GM12891 (cell line): ENCODE measurements around the gene GCFC2.
A peak's percentile ranks its signal among the peaks of the same experiment; 100 is the strongest.

Experiments used
- DNase-seq: peaks from one replicate; pipeline ENCODE4 v3.0.0; 2011; ENCODE audit warnings: low spot score; ENCODE audit not compliant: insufficient read length
- FAIRE-seq: peaks from 2 replicates; lab custom pipeline; 2011; peaks lifted over from hg19 to GRCh38; lab: Jason Lieb, UNC
- PAX5 ChIP-seq: IDR thresholded peaks from 2 replicates; pipeline ENCODE4 v1.6.1; 2011; ENCODE audit warnings: low read length, moderate library complexity, mild to moderate bottlenecking; ENCODE audit not compliant: insufficient read depth, severe bottlenecking
- POLR2A ChIP-seq: IDR thresholded peaks from 2 replicates; pipeline ENCODE4 v1.6.1; 2011; ENCODE audit warnings: low read depth, low read length, control low read depth
- POLR2AphosphoS5 ChIP-seq: IDR thresholded peaks from 2 replicates; pipeline ENCODE4 v1.6.1; 2011; ENCODE audit warnings: low read depth, low read length, control low read depth
- POU2F2 ChIP-seq: IDR thresholded peaks from 2 replicates; pipeline ENCODE4 v1.6.1; 2011; ENCODE audit warnings: low read depth, mild to moderate bottlenecking, control low read depth, low read length, moderate library complexity
- SPI1 ChIP-seq: IDR thresholded peaks from 2 replicates; pipeline ENCODE4 v1.6.1; 2011; ENCODE audit warnings: low read depth, low read length, control low read depth
- TAF1 ChIP-seq: IDR thresholded peaks from 2 replicates; pipeline ENCODE4 v1.6.1; 2011; ENCODE audit warnings: low read depth, low read length, control low read depth

Gene GCFC2

DNA sequence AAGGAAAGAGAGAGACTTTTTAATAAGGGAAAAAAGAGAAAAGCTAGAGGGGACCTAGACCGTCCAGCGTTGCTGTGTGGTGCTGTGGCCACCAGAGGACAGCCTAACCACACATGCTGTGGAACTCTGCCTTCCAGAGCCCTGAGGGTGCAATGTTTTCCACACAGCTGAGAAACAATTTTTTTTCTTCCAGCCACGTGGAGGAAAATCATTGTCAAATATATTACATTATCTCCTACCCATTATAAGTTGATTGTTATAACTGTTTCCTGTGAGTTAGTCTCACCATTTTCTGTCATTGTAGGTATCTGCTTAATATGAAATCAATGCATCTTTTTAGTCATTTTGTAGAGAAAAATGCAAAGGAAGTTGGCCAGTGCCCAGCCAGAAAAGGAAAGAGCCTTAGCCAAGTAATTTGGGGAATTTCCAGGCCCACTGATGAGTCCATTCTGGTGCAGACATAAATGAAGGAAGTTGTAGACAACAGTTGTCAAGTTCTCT lies 70.0 kb downstream of the GCFC2 start:
- FAIRE-seq (peak; percentile 75), DNase-seq (no peak)
- no peak for TF ChIP-seq POLR2A
- no peak for TF ChIP-seq POLR2AphosphoS5
- no peak for TF ChIP-seq SPI1
- TF ChIP-seq TAF1 = no peak
- no peak for TF ChIP-seq POU2F2
- TF ChIP-seq PAX5 = no peak

DNA sequence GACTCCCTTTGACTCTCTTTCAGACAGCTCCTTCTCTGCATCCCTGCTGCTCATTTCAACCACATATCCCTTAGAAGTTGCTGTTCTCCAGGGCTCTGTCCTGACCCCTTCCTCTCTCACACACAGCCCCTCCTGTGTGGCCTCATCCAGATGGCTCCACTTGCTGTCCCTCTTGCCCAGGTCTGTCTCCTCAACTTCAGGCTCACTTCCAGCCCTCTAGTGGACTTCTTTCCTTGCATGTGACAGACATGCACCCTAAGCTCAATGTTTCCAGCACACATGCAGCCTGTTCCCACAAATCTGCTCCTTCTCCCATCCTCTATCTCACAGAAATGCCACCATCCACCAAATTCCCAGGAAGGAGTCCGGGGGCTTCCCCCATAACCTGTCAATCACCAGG lies 73.1 kb downstream of the GCFC2 start:
- no peak for FAIRE-seq
- no peak for DNase-seq

GRCh38 chr2:75634945-75635344 lies 75.8 kb downstream of the GCFC2 start:
- FAIRE-seq = no peak
- TF ChIP-seq POU2F2 = no peak

More for the DNA sequence above, 73.1 kb downstream of the GCFC2 start:
- TF ChIP-seq POLR2A (no peak), POLR2AphosphoS5 (no peak), SPI1 (no peak), TAF1 (no peak)

GRCh38 chr2:75633620-75634019 lies 77.1 kb downstream of the GCFC2 start:
- TF ChIP-seq TAF1 (no peak), POLR2A (no peak), PAX5 (no peak), SPI1 (no peak), POLR2AphosphoS5 (no peak), POU2F2 (no peak)
- DNase-seq = no peak
- FAIRE-seq = no peak

More at GRCh38 chr2:75634945-75635344, 75.8 kb downstream of the GCFC2 start:
- DNase-seq = no peak

GRCh38 chr2:75632813-75633212 lies 77.9 kb downstream of the GCFC2 start:
- no peak for DNase-seq
- no peak for FAIRE-seq
- TF ChIP-seq POLR2AphosphoS5 = no peak
- TF ChIP-seq SPI1 = no peak
- no peak for TF ChIP-seq PAX5
- no peak for TF ChIP-seq TAF1
- no peak for TF ChIP-seq POLR2A
- no peak for TF ChIP-seq POU2F2

DNA sequence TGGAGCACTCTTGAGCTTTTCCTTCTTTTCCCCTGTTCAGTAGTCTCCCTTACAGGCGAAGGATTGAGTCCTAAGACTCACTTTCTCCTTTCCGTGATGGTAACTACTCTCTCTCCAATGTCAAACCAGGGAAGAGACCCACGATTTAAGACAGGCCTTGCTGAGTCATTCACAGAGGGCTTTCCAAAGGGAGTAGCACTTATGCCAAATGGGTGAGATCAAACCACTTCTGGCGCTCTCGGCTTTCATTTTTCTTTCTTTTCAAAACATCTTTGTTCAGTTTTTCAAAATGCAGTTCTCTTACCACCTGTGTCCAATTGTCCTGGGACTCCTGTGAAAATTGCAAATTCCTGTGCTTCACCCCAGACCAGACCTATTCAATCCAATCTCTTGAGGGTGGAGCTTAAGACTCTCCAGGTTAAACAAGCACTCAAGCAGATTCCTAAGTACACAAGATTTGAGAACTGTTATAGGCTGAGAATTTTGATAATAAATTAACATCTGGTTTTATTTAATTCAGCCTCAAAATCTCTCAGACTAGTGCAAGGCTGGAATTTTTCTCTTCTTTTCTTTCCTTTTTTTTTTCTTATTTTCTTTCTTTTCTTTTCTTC lies 78.5 kb downstream of the GCFC2 start:
- TF ChIP-seq SPI1 = no peak
- TF ChIP-seq TAF1 = no peak
- no peak for TF ChIP-seq POLR2A
- TF ChIP-seq POU2F2 = no peak
- no peak for TF ChIP-seq POLR2AphosphoS5
- no peak for TF ChIP-seq PAX5
- DNase-seq (no peak), FAIRE-seq (no peak)

DNA sequence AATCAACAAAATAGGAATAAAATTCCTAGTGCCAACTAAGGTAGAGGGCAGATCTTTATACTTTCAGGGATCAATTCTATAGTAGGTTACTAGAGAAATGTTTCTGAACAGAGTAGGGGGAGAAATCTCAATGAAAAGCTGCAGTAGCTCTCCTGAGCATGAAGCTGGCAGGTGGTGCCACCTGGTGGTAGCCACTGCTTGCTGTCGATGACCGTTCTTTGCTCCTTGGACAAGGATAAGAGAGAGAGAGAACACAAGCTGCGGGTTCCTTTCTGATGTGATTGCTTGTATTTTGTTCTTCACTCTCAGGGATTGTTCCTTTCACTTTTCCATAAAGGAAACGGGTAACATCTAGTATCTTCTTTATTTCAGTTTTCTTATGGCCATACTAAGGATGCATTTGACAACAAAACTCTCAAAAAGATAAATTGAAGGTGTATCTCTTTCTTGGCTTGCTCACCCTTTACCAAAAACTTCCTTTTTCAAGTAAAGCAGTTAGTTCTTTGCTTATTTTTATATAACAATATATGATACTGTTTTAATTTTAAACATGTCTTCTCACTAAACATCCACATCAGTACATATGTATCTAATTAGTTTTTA lies 82.7 kb downstream of the GCFC2 start:
- no peak for TF ChIP-seq POU2F2
- FAIRE-seq (peak; percentile 93), DNase-seq (peak; percentile 32)

DNA sequence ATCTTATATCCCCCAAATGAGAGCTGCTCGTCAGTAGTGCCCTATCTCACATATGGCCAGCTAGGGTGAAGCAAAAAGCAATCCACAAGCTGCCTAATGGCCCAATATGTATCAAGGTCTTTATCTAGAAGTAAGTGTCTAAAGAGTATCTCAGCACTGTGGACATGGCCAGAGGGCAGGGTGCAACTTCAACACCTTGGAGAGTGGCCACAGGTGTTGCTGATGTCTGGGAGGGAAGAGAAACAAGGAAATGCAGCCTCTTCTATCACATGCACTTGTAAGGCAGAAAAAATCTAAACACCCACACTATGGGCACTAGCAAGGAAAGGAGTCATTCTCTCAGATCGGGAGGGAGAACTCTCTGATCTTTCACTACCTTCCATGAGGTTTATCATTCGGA lies 87.8 kb downstream of the GCFC2 start:
- FAIRE-seq (no peak), DNase-seq (no peak)
- TF ChIP-seq TAF1 (no peak), SPI1 (no peak), POU2F2 (no peak), PAX5 (no peak), POLR2AphosphoS5 (no peak), POLR2A (no peak)

DNA sequence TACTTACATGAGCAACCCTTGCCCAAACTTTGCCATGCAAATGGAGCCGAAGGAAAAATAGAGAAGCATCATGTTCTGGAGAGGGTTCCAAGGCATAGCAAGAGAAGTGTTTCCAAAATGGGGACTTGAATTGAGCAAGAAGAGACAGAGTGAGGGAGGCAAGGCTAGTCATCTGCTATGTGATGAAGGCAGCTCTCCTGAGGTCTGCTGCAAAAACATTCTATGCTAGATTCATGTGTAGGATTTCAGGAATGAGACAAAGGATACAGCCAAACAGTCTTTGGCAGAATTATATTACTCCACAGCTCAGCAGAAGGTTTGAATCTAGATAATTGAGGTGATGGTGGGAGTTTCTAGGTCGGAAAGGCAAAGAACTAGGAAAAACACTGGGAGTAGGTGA lies 88.2 kb downstream of the GCFC2 start:
- TF ChIP-seq POLR2A (no peak), PAX5 (no peak), POLR2AphosphoS5 (no peak), SPI1 (no peak), POU2F2 (no peak), TAF1 (no peak)
- FAIRE-seq (no peak), DNase-seq (no peak)

GRCh38 chr2:75621228-75621627 lies 89.5 kb downstream of the GCFC2 start:
- DNase-seq (no peak), FAIRE-seq (no peak)
- no peak for TF ChIP-seq TAF1
- no peak for TF ChIP-seq POLR2AphosphoS5
- no peak for TF ChIP-seq PAX5
- TF ChIP-seq POLR2A = no peak
- no peak for TF ChIP-seq POU2F2
- TF ChIP-seq SPI1 = no peak
